Activated CD8-positive, alpha-beta memory T cell treated with anti-CD3 and anti-CD28 coated beads, Interleukin-2, amount 50 U/mL, for 1 hour (primary cell): ENCODE measurements around the gene CWF19L2.

Experiments
- DNase-seq: peaks from one replicate; pipeline ENCODE4 v3.0.0-alpha.2; 2020; ENCODE audit errors: extremely low read depth

The CWF19L2 gene

DNA sequence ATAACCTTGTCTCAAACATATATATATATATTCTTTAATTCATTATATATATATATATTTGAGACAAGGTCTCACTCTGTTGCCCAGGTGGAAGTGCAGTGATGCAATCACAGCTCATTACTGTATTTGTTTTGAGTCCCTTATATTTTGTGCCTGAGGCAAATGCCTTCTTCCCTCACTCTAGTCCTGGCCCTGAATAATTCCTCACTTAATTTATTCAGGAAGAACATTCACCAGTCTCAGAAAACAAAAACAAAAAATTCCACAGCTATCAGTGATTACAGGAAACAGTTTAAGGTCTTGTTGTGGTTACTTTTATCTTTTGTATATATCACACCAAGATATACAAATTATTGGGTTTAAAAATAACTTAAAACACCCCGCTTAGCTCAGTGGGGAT is 155.7 kb downstream of the CWF19L2 start:
- no peak for DNase-seq

- no peak for DNase-seq
Observed at GRCh38 chr11:107293677-107294344, 163.8 kb downstream of the CWF19L2 start.

GRCh38 chr11:107282195-107282594 is 175.4 kb downstream of the CWF19L2 start:
- DNase-seq, result no peak
